ENCODE measurements around the gene WDFY4. TPM values are rescaled to one million over a fixed set of nuclear protein-coding genes. Genes with fewer than 3 reads are reported as not detected.
A peak's percentile ranks its signal among the peaks of the same experiment; 100 is the strongest.

WDFY4 gene
- total and polyA plus RNA-seq, 4 donors, result 0.57 to 7.1 (median 2.0) TPM

GRCh38 chr10:48655411-48656240 is 29.0 kb upstream of the WDFY4 start:
- Histone ChIP-seq H3K27me3 (ENCODE audit: control insufficient read depth in 4 of 4, insufficient read depth in 4 of 4, low read length in 3 of 4) (peaks cover 0 to 3% (median 0%) of the 10 kb centered on the region in 4 donors), H3K9me3 (ENCODE audit: control insufficient read depth in 4 of 4, low read length in 3 of 4) (no peaks in the 10 kb centered on the region), H3K9ac (ENCODE audit: low read depth in 1 of 2, low read length in 2 of 2) (peak overlapping the region in 1 of 2 donors; percentile 2), H3K4me1 (ENCODE audit: control insufficient read depth in 4 of 4, insufficient read depth in 4 of 4, low read length in 3 of 4) (peaks cover 3 to 16% (median 10%) of the 10 kb centered on the region in 4 donors), H3K4me3 (ENCODE audit: low read depth in 1 of 3, low read length in 3 of 3) (peak overlapping the region in 2 of 3 donors; percentile 28 to 61), H3K36me3 (ENCODE audit: control insufficient read depth in 4 of 4, insufficient read depth in 3 of 4, low read depth in 1 of 4, low read length in 3 of 4) (no peaks in the 10 kb centered on the region), H3K27ac (ENCODE audit: low read depth in 1 of 2, low read length in 2 of 2) (peak overlapping the region in 1 of 2 donors; percentile 78)
- WGBS, result 12% methylated on average over 55 of the region's 55 CpGs
- TF ChIP-seq EGR1 (IDR thresholded peaks at IDR 0.05; ENCODE audit: low read depth in 2 of 2) (peak in 1 of 2 donors; percentile 27), JUND (IDR thresholded peaks at IDR 0.05) (peak in 1 of 2 donors; percentile 57), ZBTB33 (IDR thresholded peaks at IDR 0.05) (no peak), ATF3 (IDR thresholded peaks at IDR 0.05) (no peak), YY1 (IDR thresholded peaks at IDR 0.05) (no peak), SP1 (IDR thresholded peaks at IDR 0.05) (peak; percentile 50), RXRA (IDR thresholded peaks at IDR 0.05) (peak; percentile 69 to 84), GABPA (IDR thresholded peaks at IDR 0.05 in 1 of 2, conservative IDR thresholded peaks at IDR 0.05 in 1 of 2) (no peak), FOXA2 (IDR thresholded peaks at IDR 0.05) (no peak), HNF4G (IDR thresholded peaks at IDR 0.05) (no peak), FOXA1 (IDR thresholded peaks at IDR 0.05) (no peak), NR2F2 (IDR thresholded peaks at IDR 0.05) (no peak), RAD21 (IDR thresholded peaks at IDR 0.05) (no peak), HNF4A (conservative IDR thresholded peaks at IDR 0.05) (peak; percentile 1 to 54), TAF1 (conservative IDR thresholded peaks at IDR 0.05) (no peak)
- TF ChIP-seq, protein P1, sequence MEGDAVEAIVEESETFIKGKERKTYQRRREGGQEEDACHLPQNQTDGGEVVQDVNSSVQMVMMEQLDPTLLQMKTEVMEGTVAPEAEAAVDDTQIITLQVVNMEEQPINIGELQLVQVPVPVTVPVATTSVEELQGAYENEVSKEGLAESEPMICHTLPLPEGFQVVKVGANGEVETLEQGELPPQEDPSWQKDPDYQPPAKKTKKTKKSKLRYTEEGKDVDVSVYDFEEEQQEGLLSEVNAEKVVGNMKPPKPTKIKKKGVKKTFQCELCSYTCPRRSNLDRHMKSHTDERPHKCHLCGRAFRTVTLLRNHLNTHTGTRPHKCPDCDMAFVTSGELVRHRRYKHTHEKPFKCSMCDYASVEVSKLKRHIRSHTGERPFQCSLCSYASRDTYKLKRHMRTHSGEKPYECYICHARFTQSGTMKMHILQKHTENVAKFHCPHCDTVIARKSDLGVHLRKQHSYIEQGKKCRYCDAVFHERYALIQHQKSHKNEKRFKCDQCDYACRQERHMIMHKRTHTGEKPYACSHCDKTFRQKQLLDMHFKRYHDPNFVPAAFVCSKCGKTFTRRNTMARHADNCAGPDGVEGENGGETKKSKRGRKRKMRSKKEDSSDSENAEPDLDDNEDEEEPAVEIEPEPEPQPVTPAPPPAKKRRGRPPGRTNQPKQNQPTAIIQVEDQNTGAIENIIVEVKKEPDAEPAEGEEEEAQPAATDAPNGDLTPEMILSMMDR (IDR thresholded peaks at IDR 0.05; ENCODE audit: low read depth, low read length, missing input control), result no peak
- TF ChIP-seq, protein P2, sequence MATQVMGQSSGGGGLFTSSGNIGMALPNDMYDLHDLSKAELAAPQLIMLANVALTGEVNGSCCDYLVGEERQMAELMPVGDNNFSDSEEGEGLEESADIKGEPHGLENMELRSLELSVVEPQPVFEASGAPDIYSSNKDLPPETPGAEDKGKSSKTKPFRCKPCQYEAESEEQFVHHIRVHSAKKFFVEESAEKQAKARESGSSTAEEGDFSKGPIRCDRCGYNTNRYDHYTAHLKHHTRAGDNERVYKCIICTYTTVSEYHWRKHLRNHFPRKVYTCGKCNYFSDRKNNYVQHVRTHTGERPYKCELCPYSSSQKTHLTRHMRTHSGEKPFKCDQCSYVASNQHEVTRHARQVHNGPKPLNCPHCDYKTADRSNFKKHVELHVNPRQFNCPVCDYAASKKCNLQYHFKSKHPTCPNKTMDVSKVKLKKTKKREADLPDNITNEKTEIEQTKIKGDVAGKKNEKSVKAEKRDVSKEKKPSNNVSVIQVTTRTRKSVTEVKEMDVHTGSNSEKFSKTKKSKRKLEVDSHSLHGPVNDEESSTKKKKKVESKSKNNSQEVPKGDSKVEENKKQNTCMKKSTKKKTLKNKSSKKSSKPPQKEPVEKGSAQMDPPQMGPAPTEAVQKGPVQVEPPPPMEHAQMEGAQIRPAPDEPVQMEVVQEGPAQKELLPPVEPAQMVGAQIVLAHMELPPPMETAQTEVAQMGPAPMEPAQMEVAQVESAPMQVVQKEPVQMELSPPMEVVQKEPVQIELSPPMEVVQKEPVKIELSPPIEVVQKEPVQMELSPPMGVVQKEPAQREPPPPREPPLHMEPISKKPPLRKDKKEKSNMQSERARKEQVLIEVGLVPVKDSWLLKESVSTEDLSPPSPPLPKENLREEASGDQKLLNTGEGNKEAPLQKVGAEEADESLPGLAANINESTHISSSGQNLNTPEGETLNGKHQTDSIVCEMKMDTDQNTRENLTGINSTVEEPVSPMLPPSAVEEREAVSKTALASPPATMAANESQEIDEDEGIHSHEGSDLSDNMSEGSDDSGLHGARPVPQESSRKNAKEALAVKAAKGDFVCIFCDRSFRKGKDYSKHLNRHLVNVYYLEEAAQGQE (IDR thresholded peaks at IDR 0.05), result peak; percentile 15
- TF ChIP-seq, protein P3, sequence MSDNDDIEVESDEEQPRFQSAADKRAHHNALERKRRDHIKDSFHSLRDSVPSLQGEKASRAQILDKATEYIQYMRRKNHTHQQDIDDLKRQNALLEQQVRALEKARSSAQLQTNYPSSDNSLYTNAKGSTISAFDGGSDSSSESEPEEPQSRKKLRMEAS (IDR thresholded peaks at IDR 0.05), result no peak
- no peak for DNase-seq (ENCODE audit: low spot score)

Data from liver (tissue), 9 donors.